Measurements from ENCODE around the gene MTRF1L. TPM values are rescaled to one million over a fixed set of nuclear protein-coding genes. Genes with fewer than 3 reads are reported as not detected.

Gene MTRF1L, protein sequence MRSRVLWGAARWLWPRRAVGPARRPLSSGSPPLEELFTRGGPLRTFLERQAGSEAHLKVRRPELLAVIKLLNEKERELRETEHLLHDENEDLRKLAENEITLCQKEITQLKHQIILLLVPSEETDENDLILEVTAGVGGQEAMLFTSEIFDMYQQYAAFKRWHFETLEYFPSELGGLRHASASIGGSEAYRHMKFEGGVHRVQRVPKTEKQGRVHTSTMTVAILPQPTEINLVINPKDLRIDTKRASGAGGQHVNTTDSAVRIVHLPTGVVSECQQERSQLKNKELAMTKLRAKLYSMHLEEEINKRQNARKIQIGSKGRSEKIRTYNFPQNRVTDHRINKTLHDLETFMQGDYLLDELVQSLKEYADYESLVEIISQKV
- 14.3 and 21.4 TPM in 2 replicates for total RNA-seq

DNA sequence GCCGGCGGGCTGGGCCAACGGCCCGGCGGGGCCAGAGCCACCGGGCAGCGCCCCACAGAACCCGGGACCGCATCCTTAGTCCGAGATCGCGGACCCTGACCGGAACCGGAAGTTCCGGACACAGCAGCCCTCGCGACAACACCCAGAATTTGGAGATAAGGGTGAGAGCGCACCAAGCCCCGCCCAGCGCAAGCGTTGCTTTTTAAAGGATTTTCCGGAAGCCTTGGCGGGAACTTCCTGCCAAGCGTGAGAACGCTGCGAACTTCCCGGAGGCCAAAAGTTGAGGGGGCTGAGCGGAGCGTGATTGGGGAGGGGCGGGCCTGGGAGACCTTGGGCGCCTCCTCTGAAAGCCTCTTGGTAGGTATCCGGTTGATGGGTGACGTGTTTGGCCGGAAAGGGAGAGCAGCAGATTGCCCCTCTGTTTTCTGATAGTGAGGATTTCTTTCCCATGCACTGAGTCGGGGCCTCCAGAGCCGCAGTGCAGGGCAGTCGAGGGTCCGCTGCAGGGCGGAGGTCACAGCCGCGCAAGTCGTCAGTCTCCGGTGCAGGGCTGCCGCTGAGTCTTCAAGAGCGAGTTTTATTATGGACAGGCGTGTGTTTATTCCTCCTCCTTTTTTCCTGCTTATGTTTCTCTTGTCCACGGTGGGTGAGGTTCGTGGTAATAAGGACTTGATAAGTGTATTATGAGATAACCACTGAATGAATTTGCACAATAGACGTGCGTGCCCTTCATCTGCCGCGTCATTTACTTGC is at the start of gene MTRF1L:
MTRF1L (minus strand) TSS at position 97 of the 753 bp plus-strand sequence; CDS start at position 73, 24 bp downstream.

DNA sequence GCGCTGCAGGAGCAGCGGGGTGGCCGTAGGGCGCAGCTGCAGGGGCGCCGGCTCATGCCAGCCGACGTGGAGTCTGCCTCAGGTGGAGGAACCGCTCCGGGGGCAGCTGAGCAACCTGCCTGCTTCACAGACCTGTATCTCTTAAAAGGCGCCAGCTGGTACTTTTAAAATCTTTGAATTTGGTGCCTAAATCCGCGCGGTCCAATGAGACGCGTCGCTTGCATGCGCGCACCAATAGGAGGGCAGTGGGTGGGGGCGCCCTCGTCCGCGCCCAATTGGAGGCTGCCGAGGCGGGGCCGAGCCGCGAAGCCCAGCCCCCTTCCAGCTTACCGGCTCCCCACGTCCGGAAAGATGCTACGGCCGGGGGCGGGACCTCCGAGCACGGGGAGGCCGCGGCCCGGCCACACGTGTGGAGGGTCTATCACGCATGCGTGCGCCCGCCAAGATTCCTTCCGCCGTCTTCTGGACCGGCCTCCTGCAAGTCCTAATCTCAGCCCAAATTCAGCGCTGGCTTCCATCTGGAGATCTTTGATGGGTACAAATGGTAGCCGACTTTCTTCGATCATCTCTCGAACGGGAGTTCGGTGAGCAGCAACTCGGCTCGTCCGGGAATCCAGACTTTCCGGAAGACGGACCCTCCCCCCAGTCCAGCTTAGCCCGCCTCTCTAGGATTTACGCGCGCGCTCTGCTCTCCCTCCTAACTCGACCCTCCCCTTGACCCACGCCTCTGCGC is 19.4 kb downstream of the MTRF1L start, which contains the start of gene FBXO5:
FBXO5 (minus strand) TSS at position 138 of the 733 bp plus-strand sequence; CDS start at position 56, 82 bp downstream.

Other genes with a start within 250 kb of the MTRF1L start
- 2.4 and 10.6 TPM in 2 replicates for gene FBXO5, start 19.7 kb downstream of the MTRF1L start, total RNA-seq
- 9.5 and 11.3 TPM in 2 replicates for gene RGS17, start 128.6 kb upstream of the MTRF1L start, total RNA-seq

Data from smooth muscle cell of the umbilical artery (primary cell).